ENCODE measurements around the gene CES2.
"Not testable (repeated sequence)": the region's sequence is repeated elsewhere in the genome, so short reads cannot be mapped to it uniquely, and the experiment has no call there.

Gene CES2

DNA sequence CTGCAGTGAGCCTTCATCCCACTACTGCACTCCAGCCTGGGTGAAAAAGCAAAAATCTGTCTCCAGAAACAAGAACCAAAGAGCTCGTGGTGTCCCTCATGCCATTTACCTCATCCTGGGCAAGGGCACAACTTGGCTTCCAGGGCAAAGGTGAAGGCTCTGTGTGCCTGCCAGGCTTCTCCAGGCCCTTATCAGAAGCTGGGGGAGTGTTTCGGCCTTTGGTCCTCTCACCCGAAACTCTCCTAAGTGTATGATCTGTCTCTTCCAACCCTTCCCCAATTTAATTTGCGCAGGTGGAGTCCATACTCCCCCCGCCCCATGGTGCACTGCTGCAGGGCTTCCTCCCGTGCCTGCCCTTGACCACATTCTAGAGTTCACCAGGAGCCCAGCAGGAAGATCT is 1.1 kb downstream of the CES2 start:
- no peak for DNase-seq

DNA sequence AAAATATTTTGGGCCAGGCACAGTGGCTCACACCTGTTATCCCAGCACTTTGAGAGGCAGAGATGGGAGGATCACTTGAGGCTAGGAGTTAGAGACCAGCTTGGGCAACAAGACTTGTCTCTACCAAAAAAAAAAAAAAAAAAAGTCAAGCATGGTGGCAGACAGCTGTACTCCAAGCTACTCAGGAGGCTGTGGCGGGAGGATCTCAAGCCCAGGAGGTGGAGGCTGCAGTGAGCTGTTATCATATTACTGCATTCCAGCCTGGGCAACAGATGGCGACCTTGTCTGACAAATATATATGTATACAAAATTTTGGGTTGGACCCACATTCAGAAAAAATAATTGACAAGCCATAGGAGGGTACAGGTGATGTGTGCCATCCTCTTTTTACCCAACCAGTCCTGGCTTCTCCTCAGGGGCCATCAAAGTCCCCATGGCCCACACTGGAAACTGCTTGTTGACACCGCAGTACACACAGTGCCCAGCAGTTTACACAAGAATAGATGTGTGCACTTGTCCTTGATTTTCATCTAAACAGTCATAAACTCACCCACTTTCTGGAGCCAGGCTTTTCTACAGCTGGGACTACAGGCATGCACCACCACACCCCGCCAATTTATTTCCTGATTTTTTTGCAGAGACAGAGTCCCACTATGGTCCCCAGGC is 1.7 kb downstream of the CES2 start:
- no peak for DNase-seq

DNA sequence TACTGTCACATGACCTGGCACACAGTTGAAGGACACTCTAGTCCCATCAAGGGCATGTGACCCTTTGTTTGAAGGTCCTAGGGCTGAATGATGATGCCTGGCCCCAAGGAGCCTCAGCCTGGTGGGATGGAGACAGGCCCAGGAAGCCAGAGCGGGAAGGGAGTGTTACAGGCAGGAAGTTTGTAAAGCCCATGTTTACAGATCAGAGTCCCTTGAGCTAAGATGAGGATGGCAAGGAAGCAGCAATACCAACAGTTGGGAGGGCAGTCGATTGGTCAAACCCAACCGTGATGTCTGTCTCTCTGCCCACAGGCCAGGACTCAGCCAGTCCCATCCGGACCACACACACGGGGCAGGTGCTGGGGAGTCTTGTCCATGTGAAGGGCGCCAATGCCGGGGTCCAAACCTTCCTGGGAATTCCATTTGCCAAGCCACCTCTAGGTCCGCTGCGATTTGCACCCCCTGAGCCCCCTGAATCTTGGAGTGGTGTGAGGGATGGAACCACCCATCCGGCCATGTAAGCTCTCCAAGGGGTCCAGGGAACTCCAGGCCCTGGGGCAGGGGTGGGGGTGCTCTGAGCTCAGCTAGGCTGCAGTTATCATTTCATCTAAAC is 2.5 kb downstream of the CES2 start:
- DNase-seq: no peak

DNA sequence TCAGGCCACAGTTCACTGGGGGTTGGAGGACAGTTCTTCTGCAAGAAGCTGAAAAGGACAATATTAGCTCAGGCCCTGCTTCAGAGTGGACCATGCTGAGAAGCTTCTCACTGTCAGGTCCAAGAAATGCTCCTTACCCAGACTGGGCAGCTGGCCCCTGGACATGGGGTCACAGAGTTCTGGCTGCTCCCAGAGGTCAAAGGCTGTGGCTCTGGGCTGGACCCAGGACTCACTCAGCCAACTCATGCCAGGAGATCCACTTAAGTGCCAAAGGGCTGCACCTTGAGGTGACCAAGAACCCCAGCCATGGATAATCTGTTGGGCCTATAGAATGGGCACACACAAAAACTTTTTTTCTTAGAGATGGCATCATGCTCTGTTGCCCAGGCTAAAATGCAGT is 4.0 kb downstream of the CES2 start:
- DNase-seq: no peak

DNA sequence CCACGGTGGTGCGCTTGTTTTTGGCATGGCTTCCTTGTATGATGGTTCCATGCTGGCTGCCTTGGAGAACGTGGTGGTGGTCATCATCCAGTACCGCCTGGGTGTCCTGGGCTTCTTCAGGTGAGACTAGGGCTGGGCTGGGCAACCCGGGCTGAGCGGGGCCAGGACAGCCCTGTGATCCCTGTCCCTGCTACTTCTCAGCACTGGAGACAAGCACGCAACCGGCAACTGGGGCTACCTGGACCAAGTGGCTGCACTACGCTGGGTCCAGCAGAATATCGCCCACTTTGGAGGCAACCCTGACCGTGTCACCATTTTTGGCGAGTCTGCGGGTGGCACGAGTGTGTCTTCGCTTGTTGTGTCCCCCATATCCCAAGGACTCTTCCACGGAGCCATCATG is 4.9 kb downstream of the CES2 start:
- no peak for DNase-seq

DNA sequence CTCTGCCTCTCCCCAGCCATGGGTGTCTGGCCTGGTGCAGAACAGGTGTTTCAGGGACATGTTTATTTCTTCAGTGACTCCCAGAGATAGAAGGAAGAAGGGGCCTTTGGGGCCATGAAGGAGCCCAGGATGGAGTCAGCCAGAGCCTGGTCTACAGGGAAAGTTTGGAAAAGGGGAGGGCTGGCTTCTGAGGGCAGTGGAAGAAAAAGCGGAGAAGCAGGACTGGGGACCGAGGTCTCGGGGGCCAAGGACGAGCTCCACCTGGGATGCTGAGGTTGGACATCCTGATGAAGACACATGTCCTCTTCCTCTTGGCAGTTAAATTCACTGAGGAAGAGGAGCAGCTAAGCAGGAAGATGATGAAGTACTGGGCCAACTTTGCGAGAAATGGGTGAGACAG is 7.7 kb downstream of the CES2 start:
- DNase-seq: no peak

DNA sequence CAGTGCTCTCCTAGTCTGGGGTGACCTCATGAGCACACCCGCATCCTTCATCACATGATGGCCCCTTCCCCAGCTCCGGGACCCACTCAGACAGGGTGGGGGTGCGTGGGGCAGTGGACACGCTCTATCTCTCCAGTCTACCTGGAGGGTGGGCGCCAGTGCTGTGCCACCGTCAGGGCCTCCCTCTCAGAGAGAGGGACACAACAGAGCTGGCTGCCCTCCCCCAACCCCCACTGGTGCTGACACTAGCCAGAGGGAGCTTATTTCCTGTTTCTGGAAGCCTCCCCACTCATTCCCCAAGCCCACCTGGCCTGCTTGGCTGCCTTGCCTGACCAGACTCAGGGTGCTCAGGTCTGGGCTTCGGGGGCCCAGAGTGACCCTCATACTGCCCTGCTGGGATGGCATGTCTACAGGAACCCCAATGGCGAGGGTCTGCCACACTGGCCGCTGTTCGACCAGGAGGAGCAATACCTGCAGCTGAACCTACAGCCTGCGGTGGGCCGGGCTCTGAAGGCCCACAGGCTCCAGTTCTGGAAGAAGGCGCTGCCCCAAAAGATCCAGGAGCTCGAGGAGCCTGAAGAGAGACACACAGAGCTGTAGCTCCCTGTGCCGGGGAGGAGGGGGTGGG is 8.2 kb downstream of the CES2 start:
- no peak for DNase-seq

DNA sequence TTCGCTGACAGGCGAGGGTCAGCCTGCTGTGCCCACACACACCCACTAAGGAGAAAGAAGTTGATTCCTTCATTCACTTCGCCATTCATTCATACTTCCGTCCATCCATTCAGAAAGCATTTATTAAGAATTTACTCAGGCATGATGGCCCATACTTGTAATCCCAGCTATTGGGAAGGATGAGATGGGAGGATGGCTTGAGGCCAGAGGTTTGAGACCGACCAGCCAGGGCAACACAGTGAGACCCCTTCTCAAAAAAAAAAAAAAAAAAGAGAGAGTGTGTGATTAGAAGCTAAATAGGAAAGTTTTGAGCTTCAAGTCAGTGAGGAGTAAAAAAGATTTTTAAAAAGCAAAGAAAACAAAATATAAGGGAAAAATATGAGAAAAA is 8.7 kb downstream of the CES2 start:
- no peak for DNase-seq

DNA sequence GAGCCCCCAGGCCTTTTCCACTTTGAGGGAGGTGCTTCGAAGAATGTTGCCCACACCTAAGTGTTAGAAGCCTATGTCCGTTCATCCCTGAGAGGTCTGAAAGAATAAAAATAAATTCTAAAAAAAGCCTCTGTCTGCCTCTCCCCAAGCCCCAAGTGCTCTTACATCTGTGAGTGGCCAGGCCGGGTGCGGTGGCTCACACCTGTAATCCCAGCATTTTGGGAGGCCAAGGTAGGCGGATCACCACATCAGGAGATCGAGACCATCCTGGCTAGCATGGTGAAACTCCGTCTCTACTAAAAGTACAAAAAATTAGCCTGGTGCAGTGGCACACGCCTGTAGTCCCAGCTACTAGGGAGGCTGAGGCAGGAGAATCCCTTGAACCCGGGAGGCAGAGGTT is 9.7 kb downstream of the CES2 start:
- not testable (repeated sequence) for DNase-seq

DNA sequence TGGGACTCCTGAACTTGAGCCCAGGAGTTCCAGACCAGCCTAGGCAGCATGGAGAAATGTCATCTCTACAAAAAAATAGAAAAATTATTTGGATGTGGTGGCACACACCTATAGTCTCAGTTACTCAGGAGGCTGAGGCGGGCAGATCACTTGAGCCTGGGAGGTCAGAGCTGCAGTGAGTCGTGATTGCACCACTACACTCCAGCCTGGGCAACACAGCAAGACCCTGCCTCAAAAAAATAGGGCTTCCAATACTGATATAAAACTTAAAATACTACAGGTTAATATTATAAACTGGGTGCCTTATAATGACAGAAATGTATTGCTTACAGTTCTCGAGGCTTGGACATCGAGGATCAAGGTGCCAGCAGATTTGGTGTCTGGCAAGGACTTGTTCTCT is 10.6 kb downstream of the CES2 start:
- DNase-seq: no peak

DNA sequence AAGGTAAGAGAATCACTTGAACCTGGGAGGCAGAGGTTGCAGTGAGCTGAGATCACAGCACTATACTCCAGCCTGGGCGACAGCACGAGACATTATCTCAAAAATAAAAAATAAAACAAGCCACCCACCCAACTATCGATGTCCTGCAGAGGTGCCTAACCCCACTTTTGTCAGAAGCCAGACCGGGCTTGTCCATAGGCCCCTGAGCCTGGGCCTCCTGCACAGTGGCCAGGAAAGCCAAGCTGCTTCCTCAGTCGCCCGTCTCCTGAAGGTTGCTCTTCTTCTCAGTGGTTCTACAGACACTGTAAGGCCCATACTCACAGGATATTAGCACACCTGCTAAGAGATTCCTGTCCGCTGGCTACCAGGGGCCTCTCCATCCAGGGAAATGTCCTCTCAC is 11.2 kb downstream of the CES2 start:
- DNase-seq: no peak

DNA sequence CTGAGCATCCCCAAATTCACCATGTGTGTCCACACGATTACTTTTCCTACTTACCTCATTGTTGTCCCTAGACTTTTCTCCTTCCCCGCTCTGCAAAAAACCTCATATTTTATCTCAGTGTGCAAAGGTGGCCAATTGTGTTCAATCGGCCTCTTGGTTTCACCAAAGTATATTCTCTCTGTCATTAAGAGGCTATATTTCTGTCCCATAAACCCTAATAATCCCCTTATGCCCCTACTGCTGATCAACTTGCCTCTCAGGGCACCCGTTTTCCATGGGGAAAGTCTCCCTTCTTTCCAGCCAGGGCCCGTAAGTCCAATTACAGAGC is 11.6 kb downstream of the CES2 start:
- no peak for DNase-seq

DNA sequence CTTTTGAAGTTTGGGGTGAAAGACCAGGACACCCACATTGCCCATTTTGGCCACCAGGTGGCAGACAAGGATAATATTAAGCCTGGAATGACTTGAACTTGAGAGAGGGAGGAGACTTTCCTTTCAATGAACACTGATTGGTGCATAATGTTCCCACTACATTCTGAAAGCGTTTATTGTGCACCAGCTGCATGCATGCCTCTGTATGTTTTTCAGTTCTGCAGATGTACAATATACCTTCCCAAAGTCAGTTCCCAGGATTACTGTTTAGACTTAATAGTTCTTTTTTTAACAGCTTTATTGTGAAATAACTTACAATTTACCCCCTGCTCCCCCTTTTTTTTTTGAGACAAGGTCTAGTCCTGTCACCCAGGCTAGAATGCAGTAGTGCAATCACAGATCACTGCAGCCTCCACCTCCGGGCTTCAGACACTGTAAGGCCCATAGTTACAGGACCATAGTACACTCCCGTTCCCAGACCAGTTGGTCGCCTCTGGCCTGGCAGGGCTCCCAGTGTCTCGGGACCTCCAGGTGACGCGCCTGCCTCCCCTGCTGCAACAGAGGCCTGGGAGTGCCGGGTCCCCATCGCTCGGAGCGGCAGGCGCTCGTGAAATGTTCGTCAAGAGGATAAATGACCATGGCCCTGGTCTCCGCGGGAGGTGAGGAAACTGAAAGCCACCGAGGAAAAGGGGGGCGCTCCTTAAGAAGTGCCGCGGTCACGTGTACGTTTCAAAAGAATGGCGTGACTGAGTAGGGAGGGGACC is 12.2 kb downstream of the CES2 start:
- peak; percentile 84 to 86 for DNase-seq

DNA sequence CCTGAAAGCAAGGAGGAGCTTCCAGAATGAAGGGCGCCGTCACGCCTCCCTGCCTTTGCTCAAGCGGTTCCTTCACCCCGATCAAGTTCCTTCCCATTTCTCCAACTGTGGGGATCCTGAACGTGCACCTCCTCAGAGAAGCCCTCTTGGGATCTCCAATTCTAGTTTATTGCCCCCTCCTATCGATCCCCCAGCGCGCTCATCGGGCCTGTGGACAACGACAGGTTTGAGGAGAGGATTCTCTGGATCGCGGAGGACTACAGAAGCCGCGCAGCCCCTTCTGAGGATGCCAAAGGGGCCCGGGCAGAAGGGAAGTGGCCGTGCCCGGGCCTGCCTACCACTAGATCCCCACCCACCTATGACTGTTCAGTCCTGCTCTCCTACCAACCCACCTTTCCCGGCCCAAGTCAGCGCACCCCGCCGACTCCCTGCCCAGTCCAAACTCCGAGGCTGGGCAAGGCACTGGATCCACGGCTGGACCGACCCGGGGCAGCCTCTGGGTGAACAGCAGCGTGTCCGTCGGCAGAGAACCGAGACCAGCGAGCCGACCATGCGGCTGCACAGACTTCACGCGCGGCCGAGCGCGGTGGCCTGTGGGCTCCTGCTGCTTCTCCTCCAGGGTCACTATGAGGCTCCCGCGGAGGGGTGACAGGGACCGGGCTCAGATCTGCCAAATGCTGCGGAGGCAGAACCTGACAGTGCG is 13.0 kb downstream of the CES2 start:
- DNase-seq: peak in 1 of 2 donors; percentile 12

DNA sequence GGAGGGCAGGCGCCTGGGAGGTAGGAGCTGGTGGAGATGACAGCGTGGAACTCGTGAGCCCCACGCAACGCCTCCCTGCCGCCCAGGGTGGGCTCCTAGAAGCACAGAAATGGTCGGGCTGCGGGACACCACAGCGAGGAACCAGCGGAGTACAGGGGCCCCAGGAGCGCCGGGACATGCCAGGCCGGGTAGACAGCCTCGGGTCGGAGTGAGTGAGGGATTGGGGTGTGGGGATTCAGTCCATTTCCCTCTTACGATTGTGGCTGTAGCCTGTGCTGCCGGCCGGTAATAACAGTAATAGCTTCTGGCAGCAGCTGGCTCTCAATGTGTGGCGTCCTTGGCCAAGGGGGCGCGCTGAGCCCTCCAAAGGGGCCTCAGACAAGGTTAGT is 13.5 kb downstream of the CES2 start:
- DNase-seq: no peak

DNA sequence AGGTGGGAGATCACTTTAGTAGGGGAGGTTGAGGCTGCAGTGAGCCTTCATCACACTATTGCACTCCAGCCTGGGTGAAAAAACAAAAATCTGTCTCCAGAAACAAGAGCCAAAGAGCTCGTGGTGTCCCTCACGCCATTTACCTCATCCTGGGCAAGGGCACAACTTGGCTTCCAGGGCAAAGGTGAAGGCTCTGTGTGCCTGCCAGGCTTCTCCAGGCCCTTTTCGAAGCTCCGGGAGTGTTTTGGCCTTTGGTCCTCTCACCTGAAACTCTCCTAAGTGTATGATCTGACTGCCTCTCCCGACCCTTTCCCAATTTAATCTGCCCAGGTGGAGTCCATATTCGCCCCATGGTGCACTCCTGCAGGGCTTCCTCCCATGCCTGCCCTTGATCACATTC is 14.2 kb downstream of the CES2 start:
- DNase-seq: no peak

DNA sequence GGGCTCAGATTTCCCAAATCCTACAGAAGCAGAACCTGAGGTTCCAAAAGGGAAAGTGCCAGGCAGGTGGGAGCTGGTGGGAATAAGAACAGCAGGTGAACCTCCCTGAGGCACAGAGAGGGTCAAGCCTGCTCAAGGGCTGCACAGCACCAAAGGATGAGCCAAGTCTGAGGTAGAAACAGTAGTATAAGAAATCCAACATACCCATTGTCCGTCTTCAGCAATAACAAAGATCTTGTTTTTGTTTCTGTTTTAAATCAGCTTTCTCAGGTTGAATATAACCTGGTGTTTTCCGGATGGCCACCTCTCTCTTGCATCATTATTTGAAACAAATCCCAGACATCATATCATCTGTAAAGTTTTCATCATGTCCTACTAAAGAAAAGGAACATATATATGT is 15.1 kb downstream of the CES2 start:
- no peak for DNase-seq

DNA sequence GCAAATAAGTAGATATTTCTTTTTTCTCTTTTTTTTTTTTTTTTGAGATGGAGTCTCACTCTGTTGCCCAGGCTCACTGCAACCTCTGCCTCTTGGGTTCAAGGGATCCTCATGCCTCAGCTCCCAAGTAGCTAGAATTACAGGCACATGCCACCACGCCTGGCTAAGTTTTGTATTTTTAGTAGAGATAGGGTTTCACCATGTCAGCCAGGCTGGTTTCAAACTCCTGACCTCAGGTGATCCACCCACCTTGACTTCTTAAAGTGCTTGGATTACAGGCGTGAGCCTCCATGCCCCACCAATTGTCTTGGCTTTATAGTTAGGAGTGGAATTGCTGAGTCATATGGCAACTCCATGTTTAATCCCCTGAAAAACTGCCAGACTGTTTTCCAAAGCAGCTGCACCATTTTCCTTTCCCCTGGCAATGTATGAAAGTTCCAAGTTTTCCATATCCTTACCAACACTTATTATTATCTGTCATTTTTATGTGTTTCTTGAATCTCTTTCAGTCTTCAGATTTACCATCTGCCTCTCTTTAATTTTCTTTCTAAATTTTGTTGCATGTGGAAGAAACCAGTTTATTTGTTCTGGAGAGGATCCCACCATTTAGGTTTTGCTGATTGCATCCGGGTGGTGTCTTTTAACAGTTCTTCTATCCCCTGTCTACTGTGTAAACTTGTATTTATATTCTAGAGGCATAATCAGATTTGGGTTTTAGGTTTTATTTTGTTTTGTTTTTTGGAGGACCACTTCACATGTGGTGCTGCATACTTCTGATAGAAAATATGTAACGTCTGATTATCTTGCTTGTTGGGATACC is 15.9 kb downstream of the CES2 start:
- no peak for DNase-seq

DNA sequence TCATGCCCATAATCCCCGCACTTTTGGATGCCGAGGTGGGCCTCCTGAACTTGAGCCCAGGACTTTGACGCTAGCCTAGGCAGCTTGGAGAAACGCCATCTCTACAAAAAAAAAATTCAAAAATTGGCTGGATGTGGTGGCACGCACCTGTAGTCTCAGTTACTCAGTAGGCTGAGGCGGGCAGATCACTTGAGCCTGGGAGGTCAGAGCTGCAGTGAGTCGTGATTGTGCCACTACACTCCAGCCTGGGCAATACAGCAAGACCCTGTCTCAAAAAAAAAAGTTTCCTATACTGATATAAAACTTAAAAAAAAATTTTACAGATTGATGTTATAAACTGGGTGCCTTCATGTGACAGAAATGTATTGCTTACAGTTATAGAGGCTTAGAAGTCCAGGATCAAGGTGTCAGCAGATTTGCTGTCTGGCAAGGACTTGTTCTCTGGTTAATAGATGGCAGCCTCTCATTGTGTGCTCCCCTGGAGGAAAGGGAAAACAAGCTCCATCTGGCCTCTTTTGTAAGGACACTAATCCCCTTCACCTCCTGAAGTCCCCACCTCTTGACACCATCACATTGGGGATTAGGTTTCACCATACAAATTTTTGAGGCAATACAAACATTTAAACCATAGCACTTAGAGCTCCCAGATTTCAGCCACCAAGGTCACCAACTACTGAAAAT is 17.3 kb downstream of the CES2 start:
- DNase-seq: no peak

DNA sequence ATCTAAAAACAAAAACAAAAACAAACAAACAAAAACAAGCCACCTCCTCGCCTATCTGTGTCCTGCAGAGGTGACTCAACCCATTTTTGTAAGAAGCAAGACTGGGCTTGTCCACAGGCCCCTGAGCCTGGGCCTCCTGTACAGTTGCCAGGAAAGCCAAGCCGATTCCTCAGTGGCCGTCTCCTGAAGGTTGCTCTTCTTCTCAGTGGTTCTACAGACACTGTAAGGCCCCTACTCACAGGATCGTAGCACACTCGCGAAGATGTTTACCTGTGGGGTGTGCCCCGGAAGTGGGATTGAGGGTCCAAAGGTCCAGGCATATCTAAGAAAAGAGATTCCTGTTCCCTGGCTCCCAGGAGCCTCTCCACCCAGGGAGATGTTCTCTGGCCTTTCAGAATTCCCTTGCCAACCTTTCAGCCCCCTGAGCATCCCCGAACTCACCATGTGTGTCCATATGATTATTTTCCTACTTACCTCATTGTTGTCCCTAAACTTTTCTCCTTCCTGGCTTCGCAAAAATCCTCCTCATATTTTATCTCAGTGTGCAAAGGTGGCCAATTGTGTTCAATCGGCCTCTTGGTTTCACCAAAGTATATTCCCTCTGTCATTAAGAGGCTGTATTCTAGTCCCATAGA is 18.3 kb downstream of the CES2 start:
- no peak for DNase-seq

DNA sequence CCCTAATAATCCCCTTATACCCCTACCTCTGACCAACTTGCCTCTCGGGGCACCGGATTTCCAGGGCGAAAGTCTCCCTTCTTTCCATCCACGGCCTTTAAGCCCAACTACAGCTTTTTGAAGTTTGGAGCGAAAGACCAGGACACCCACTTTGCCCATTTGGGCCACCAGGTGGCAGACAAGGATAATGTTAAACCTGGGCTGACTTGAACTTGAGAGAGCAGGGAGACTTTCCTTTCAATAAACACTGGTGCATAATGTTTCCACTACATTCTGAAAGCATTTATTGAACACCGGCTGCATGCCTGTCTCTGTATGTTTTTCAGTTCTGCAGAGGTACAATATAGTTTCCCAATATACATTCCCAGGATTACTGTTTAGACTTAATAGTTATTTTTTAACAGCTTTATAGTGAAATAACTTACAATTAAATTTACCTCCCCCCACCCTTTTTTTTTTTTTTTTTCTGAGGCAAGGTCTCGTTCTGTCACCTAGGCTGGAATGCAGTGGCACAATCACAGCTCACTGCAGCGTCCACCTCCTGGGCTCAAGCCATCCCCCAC is 18.9 kb downstream of the CES2 start:
- peak; percentile 72 to 76 for DNase-seq

Measured in stimulated activated CD4-positive, alpha-beta T cell treated with anti-CD3 and anti-CD28 coated beads, Interleukin-2, amount 100 ng/mL, for 48 hours (primary cell).